Endothelial cell of umbilical vein (primary cell): ENCODE results near the gene OR10J5. TPM values are rescaled to one million over a fixed set of nuclear protein-coding genes. Genes with fewer than 3 reads are reported as not detected.

Source experiments
- BruUV-seq: library from RNA; stranded (reverse); fragments of 400-500 nt; replicated peaks from 2 replicates; lab custom pipeline; 2021; lab: Mats Ljungman, UMichigan
- CTCF ChIA-PET: fragments of 300-600, 350-600 bp; sonication (Branson Sonifier 250); formaldehyde crosslinking; loops from one replicate; lab custom pipeline; 2021; ENCODE audit warnings: antibody characterized with exemption, inconsistent platforms; lab: Charles Lee
- POLR2A ChIA-PET: fragments of 300-600, 350-600 bp; sonication (Branson Sonifier 250); formaldehyde crosslinking; loops from one replicate; lab custom pipeline; 2021; ENCODE audit warnings: antibody characterized with exemption, inconsistent platforms; lab: Charles Lee
- DNase-seq: peaks from one replicate; pipeline ENCODE4 v3.0.0-alpha.2; 2011; ENCODE audit warnings: low read depth, low spot score
- FAIRE-seq: peaks from 2 replicates; lab custom pipeline; 2011; peaks lifted over from hg19 to GRCh38; lab: Jason Lieb, UNC
- H2AFZ ChIP-seq: 2 replicates; pipeline ENCODE4 v1.6.0; 2012; ENCODE audit warnings: low read depth, low read length, control low read depth, inconsistent platforms
- H3K27ac ChIP-seq: 2 replicates; pipeline ENCODE4 v1.5.1; 2011; ENCODE audit warnings: low read depth, mild to moderate bottlenecking, control low read depth, low read length, moderate library complexity; ENCODE audit not compliant: insufficient read depth
- H3K27me3 ChIP-seq, 2 experiments: 2 replicates each; pipeline versions ENCODE4 v1.6.0 to v1.6.1; 2011; ENCODE audit warnings: low read length in 2 of 2, mixed read lengths in 1 of 2; ENCODE audit not compliant: control insufficient read depth in 2 of 2, insufficient read depth in 2 of 2
- H3K36me3 ChIP-seq, 2 experiments: 2 replicates in 1 of 2; 3 replicates in 1 of 2; pipeline ENCODE4 v1.5.1; 2011; ENCODE audit warnings: low read length in 2 of 2, mild to moderate bottlenecking in 1 of 2, moderate library complexity in 1 of 2; ENCODE audit not compliant: control insufficient read depth in 2 of 2, insufficient read depth in 2 of 2; ENCODE audit errors: extremely low read depth in 1 of 2
- H3K4me1 ChIP-seq: 3 replicates; pipeline ENCODE4 v1.5.1; 2011; ENCODE audit warnings: mild to moderate bottlenecking, low read length; ENCODE audit not compliant: control insufficient read depth, insufficient read depth; ENCODE audit errors: extremely low read depth
- H3K4me2 ChIP-seq: 2 replicates; pipeline ENCODE4 v1.6.1; 2011; ENCODE audit warnings: low read length, control low read depth, mixed read lengths; ENCODE audit not compliant: insufficient read depth
- H3K4me3 ChIP-seq, 3 experiments: fragments of 200-600 bp in 1 of 3; sonication (generic), shearing (Covaris generic) in 1 of 3; replicated peaks in 1 of 3; 2 replicates each; pipeline ENCODE4 v1.5.1; 2011 to 2016; ENCODE audit warnings: control low read depth in 3 of 3, low read length in 3 of 3, mild to moderate bottlenecking in 2 of 3, inconsistent platforms in 1 of 3, low read depth in 1 of 3, moderate library complexity in 1 of 3; ENCODE audit not compliant: insufficient read depth in 1 of 3
- H3K79me2 ChIP-seq: 2 replicates; pipeline ENCODE4 v1.6.0; 2012; ENCODE audit warnings: low read length, inconsistent platforms; ENCODE audit not compliant: control insufficient read depth, insufficient read depth
- H3K9ac ChIP-seq: replicated peaks from 2 replicates; pipeline ENCODE3; 2011; ENCODE audit warnings: low read length, control low read depth; ENCODE audit not compliant: insufficient read depth; ENCODE audit errors: extremely low read depth
- H3K9me1 ChIP-seq: replicated peaks from 3 replicates; pipeline ENCODE4 v1.6.0; 2011; ENCODE audit warnings: mild to moderate bottlenecking, low read length; ENCODE audit not compliant: control insufficient read depth, insufficient read depth; ENCODE audit errors: extremely low read depth
- H3K9me3 ChIP-seq: replicated peaks from 2 replicates; pipeline ENCODE4 v1.5.1; 2012; ENCODE audit warnings: low read length, inconsistent platforms; ENCODE audit not compliant: control insufficient read depth, insufficient read depth
- H4K20me1 ChIP-seq: replicated peaks from 2 replicates; pipeline ENCODE3; 2011; ENCODE audit warnings: mild to moderate bottlenecking, low read length; ENCODE audit not compliant: control insufficient read depth, insufficient read depth; ENCODE audit errors: extremely low read depth
- CTCF ChIP-seq, 2 donors: IDR thresholded peaks; 1 replicate in 1 of 2; 2 replicates in 1 of 2; pipeline ENCODE4 v1.5.1; 2011; ENCODE audit warnings: low read length in 2 of 2, mild to moderate bottlenecking in 2 of 2, moderate library complexity in 2 of 2, control low read depth in 1 of 2, inconsistent platforms in 1 of 2, low read depth in 1 of 2; ENCODE audit not compliant: insufficient read depth in 1 of 2; ENCODE audit errors: extremely low read depth in 1 of 2
- EZH2 ChIP-seq: IDR thresholded peaks from 2 replicates; pipeline ENCODE4 v1.6.1; 2012; ENCODE audit warnings: borderline replicate concordance, low read depth, mild to moderate bottlenecking, moderate library complexity, low read length, inconsistent platforms; ENCODE audit not compliant: severe bottlenecking
- FOS ChIP-seq: IDR thresholded peaks from 2 replicates; pipeline ENCODE4 v1.6.1; 2011; ENCODE audit warnings: mild to moderate bottlenecking, low read length, moderate library complexity, borderline replicate concordance; ENCODE audit not compliant: insufficient read depth
- GATA2 ChIP-seq: IDR thresholded peaks from 2 replicates; pipeline ENCODE4 v1.7.0; 2011; ENCODE audit warnings: low read depth, mild to moderate bottlenecking, moderate library complexity, mixed read lengths, low read length; ENCODE audit not compliant: insufficient read length, insufficient read depth
- JUN ChIP-seq: IDR thresholded peaks from 2 replicates; pipeline ENCODE4 v1.6.1; 2011; ENCODE audit warnings: borderline replicate concordance, low read depth; ENCODE audit not compliant: insufficient read length, insufficient read depth
- MYC ChIP-seq: IDR thresholded peaks from one replicate; pipeline ENCODE4 v1.6.1; 2011; ENCODE audit warnings: mild to moderate bottlenecking, low read depth, low read length
- POLR2A ChIP-seq: IDR thresholded peaks from 2 replicates; pipeline ENCODE4 v1.6.1; 2012; ENCODE audit warnings: low read depth, mild to moderate bottlenecking, control low read depth, low read length
- POLR2AphosphoS5 ChIP-seq: IDR thresholded peaks from 2 replicates; pipeline ENCODE4 v1.6.1; 2012; ENCODE audit warnings: low read depth, mild to moderate bottlenecking, control low read depth, low read length, moderate library complexity; ENCODE audit not compliant: insufficient read depth
- dilution Hi-C: fragments of 300-500 bp; cut with MboI; formaldehyde crosslinking; loops from one replicate; pipeline ENCODE4 v1.15.0; 2019; ENCODE audit warnings: low sequenced_read_pairs; ENCODE audit not compliant: extremely low pct_ligation_motif_present
- intact Hi-C: fragments of 100-400 bp; cut with micrococcal nuclease; formaldehyde crosslinking; loops from one replicate; pipeline ENCODE4 v1.10.0; 2022
- polyA plus RNA-seq, 4 experiments: library from polyadenylated mRNA; depleted of rRNA in 3 of 4; stranded (reverse) in 3 of 4; unstranded in 1 of 4; fragments of >200 nt; gene quantifications; 2 replicates each; pipeline versions ENCODE4 v1.2.1 to v1.2.3, GENCODE V29; 2011 to 2012; ENCODE audit warnings: missing spikeins in 1 of 4
- total RNA-seq: library from RNA; stranded (reverse); gene quantifications from 2 replicates; pipeline ENCODE4 v1.2.3, GENCODE V29; 2021
- TF ChIP-seq, protein P1 (sequence below): IDR thresholded peaks from 2 replicates; pipeline ENCODE4 v1.6.1; 2011; ENCODE audit not compliant: insufficient read depth, insufficient read length

The OR10J5 gene
- total and polyA plus RNA-seq, 2 donors (not counting 3 experiments of a cell fraction or from before 2014, with no cell fraction given): not detected

DNA sequence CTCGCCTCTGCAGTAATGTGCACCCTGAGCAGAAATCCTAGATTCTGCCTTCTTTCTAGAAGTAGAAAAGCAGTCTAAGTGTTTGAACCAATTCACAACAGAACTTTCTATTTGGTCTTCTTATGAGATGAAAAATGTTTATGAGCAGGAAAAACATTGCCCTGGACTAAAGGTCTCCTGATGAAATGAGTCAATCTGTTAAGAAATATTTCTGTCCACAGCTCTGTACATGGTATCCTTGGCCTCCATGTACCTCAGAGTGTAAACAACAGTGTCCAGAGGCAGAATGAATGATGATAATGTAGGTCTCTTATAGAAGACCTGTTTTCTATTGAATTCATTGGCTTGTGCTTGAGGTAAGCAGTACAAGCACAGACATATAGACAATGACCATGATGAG is 45.6 kb upstream of the OR10J5 start:
- Histone ChIP-seq H3K9me3 (no peaks in the 10 kb centered on the region), H3K27ac (no peak overlapping the region), H3K79me2 (no peaks in the 10 kb centered on the region), H4K20me1 (no peaks in the 10 kb centered on the region), H3K4me1 (no peaks in the 10 kb centered on the region), H3K9me1 (no peaks in the 10 kb centered on the region), H2AFZ (no peak overlapping the region), H3K4me3 (no peak overlapping the region), H3K4me2 (no peak overlapping the region), H3K27me3 (no peaks in the 10 kb centered on the region), H3K36me3 (no peaks in the 10 kb centered on the region), H3K9ac (no peak overlapping the region)
- ChIA-PET CTCF (no interaction called here), POLR2A (no interaction called here)
- no peak for TF ChIP-seq POLR2AphosphoS5
- no peak for DNase-seq
- no peak for FAIRE-seq
- dilution Hi-C loops: no loop called here
- no TSS peak for BruUV-seq
- intact Hi-C loops: no loop called here

- H4K20me1 ChIP-seq: no peaks in the 10 kb centered on the region
- no peak overlapping the region for H2AFZ ChIP-seq
- intact Hi-C loops: no loop called here
- no peak for DNase-seq
- no peak overlapping the region for H3K4me3 ChIP-seq
- H3K36me3 ChIP-seq: no peaks in the 10 kb centered on the region
- no peak for FAIRE-seq
- no peak overlapping the region for H3K27ac ChIP-seq
- H3K4me1 ChIP-seq: no peaks in the 10 kb centered on the region
- TF ChIP-seq GATA2 (no peak), FOS (no peak), EZH2 (no peak), CTCF (IDR thresholded peaks at IDR 0.05; ENCODE audit: extremely low read depth in 1 of 2, insufficient read depth in 1 of 2, low read depth in 1 of 2, low read length in 2 of 2) (no peak), POLR2A (no peak), POLR2AphosphoS5 (no peak), MYC (no peak), JUN (no peak)
- TF ChIP-seq, protein P1, sequence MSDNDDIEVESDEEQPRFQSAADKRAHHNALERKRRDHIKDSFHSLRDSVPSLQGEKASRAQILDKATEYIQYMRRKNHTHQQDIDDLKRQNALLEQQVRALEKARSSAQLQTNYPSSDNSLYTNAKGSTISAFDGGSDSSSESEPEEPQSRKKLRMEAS: no peak
- ChIA-PET CTCF (no interaction called here), POLR2A (no interaction called here)
- no peaks in the 10 kb centered on the region for H3K9me3 ChIP-seq
- dilution Hi-C loops: no loop called here
- H3K4me2 ChIP-seq: no peak overlapping the region
- no peaks in the 10 kb centered on the region for H3K27me3 ChIP-seq
- no peaks in the 10 kb centered on the region for H3K9me1 ChIP-seq
- no TSS peak for BruUV-seq
- no peak overlapping the region for H3K9ac ChIP-seq
- no peaks in the 10 kb centered on the region for H3K79me2 ChIP-seq
Observed at GRCh38 chr1:159580340-159580739, 44.5 kb upstream of the OR10J5 start.
